Esophagus squamous epithelium (tissue), 5 donors: ENCODE results near the gene SNX7. TPM values are rescaled to one million over a fixed set of nuclear protein-coding genes. Genes with fewer than 3 reads are reported as not detected.
A peak's percentile ranks its signal among the peaks of the same experiment; 100 is the strongest.

Source experiments
- DNase-seq: peaks from one replicate; lab custom pipeline; 2025; lab: John Stamatoyannopoulos, UW
- H3K27ac ChIP-seq, 4 donors: fragments of 200-600 bp; sonication (generic); one replicate each; pipeline ENCODE4 v1.5.1; 2016 to 2019; ENCODE audit warnings: mild to moderate bottlenecking in 1 of 4
- H3K27me3 ChIP-seq, 4 donors: fragments of 200-600 bp; sonication (generic); 1 replicate in 3 of 4; 2 replicates in 1 of 4; pipeline versions ENCODE4 v1.5.1 to v1.6.0; 2017 to 2021; ENCODE audit warnings: antibody characterized with exemption in 1 of 4
- H3K36me3 ChIP-seq, 3 donors: fragments of 200-600 bp; sonication (generic); one replicate each; pipeline ENCODE4 v1.5.1; 2016 to 2019
- H3K4me1 ChIP-seq, 3 donors: fragments of 200-600 bp; sonication (generic); one replicate each; pipeline ENCODE4 v1.5.1; 2017 to 2019
- H3K4me3 ChIP-seq, 4 donors: fragments of 200-600 bp; sonication (generic); 1 replicate in 3 of 4; 2 replicates in 1 of 4; pipeline ENCODE4 v1.5.1; 2016 to 2019; ENCODE audit warnings: mild to moderate bottlenecking in 2 of 4, moderate library complexity in 1 of 4
- H3K9me3 ChIP-seq, 3 donors: fragments of 200-600 bp; sonication (generic); one replicate each; pipeline ENCODE4 v1.5.1; 2016 to 2019
- CTCF ChIP-seq, 6 experiments: fragments of 450-650 bp in 4 of 6; fragments of 200-600 bp in 2 of 6; sonication (generic) in 2 of 6; IDR thresholded peaks; one replicate each; pipeline ENCODE4 v1.5.1; 2016 to 2019; ENCODE audit warnings: antibody characterized with exemption in 6 of 6, mild to moderate bottlenecking in 4 of 6, moderate library complexity in 4 of 6
- POLR2A ChIP-seq, 4 donors: fragments of 450-650 bp; IDR thresholded peaks; one replicate each; pipeline ENCODE4 v1.6.1; 2017; ENCODE audit warnings: antibody characterized with exemption in 4 of 4, mild to moderate bottlenecking in 4 of 4, moderate library complexity in 3 of 4
- WGBS, 2 donors: methylation state at CpG; one replicate each; pipeline ENCODE4 v1.1.5; 2018; 5-methylcytosine and 5-hydroxymethylcytosine counted together
- intact Hi-C: fragments of 100-400 bp; cut with DNase I; formaldehyde crosslinking; loops from one replicate; pipeline ENCODE4 v1.15.0; 2022
- total RNA-seq, 4 donors: library from RNA; depleted of rRNA; stranded (reverse); fragments of >200 nt; gene quantifications; one replicate each; pipeline ENCODE4 v1.1.0, GENCODE V29; 2016
- donor health status: DM: yes; HTN: yes; CAD: no.

SNX7 gene
- total RNA-seq, 4 donors from 2014 or later, result 9.1 to 33.9 (median 22.1) TPM

GRCh38 chr1:98737835-98738234, 76.3 kb downstream of the SNX7 start:
- intact Hi-C loops, result no loop called here
- Histone ChIP-seq H3K9me3 (no peaks in the 10 kb centered on the region), H3K27ac (no peak overlapping the region), H3K27me3 (no peaks in the 10 kb centered on the region), H3K36me3 (no peaks in the 10 kb centered on the region), H3K4me3 (no peak overlapping the region), H3K4me1 (peaks cover 0 to 27% (median 6%) of the 10 kb centered on the region in 3 donors)
- TF ChIP-seq POLR2A (IDR thresholded peaks at IDR 0.05) (no peak), CTCF (IDR thresholded peaks at IDR 0.05) (no peak)
- DNase-seq, result no peak

- DNase-seq, result no peak
- H3K36me3 ChIP-seq, result no peaks in the 10 kb centered on the region
- TF ChIP-seq CTCF (IDR thresholded peaks at IDR 0.05) (no peak), POLR2A (IDR thresholded peaks at IDR 0.05) (no peak)
- WGBS, 2 donors, result 45 to 48% methylated on average over 1 of the region's 1 CpG
- no peaks in the 10 kb centered on the region for H3K9me3 ChIP-seq
- H3K4me3 ChIP-seq, result no peak overlapping the region
- H3K27ac ChIP-seq, result peak overlapping the region in 2 of 4 donors; percentile 6 to 37
- no peaks in the 10 kb centered on the region for H3K27me3 ChIP-seq
- intact Hi-C loops, result no loop called here
- H3K4me1 ChIP-seq, result peaks cover 0 to 14% (median 6%) of the 10 kb centered on the region in 3 donors
Observed at GRCh38 chr1:98739762-98740161, 78.2 kb downstream of the SNX7 start.

GRCh38 chr1:98741164-98741563, 79.6 kb downstream of the SNX7 start:
- Histone ChIP-seq H3K9me3 (no peaks in the 10 kb centered on the region), H3K4me1 (peaks cover 0 to 14% (median 6%) of the 10 kb centered on the region in 3 donors), H3K36me3 (no peaks in the 10 kb centered on the region), H3K27me3 (no peaks in the 10 kb centered on the region), H3K4me3 (no peak overlapping the region), H3K27ac (no peak overlapping the region)
- no peak for DNase-seq
- intact Hi-C loops, result no loop called here
- TF ChIP-seq CTCF (IDR thresholded peaks at IDR 0.05) (no peak), POLR2A (IDR thresholded peaks at IDR 0.05) (no peak)
- WGBS, 2 donors, result 48 to 63% methylated on average over 1 of the region's 1 CpG

GRCh38 chr1:98749152-98749756, 87.7 kb downstream of the SNX7 start:
- 52% methylated on average over 2 of the region's 2 CpGs for WGBS, 2 donors
- Histone ChIP-seq H3K4me1 (no peaks in the 10 kb centered on the region), H3K9me3 (no peaks in the 10 kb centered on the region), H3K4me3 (no peak overlapping the region), H3K36me3 (no peaks in the 10 kb centered on the region), H3K27ac (no peak overlapping the region), H3K27me3 (no peaks in the 10 kb centered on the region)
- intact Hi-C loops, result no loop called here
- DNase-seq, result no peak
- no peak for TF ChIP-seq POLR2A (IDR thresholded peaks at IDR 0.05)
- TF ChIP-seq CTCF (IDR thresholded peaks at IDR 0.05), result peak in 4 of 6 experiments; percentile 20 to 51 (median 23)

GRCh38 chr1:98754176-98754575, 92.7 kb downstream of the SNX7 start:
- no peaks in the 10 kb centered on the region for H3K27me3 ChIP-seq
- DNase-seq, result no peak
- H3K36me3 ChIP-seq, result peaks cover 0 to 12% (median 0%) of the 10 kb centered on the region in 3 donors
- H3K4me3 ChIP-seq, result no peak overlapping the region
- no peak for TF ChIP-seq CTCF (IDR thresholded peaks at IDR 0.05)
- TF ChIP-seq POLR2A (IDR thresholded peaks at IDR 0.05), result no peak
- intact Hi-C loops, result no loop called here
- no peaks in the 10 kb centered on the region for H3K9me3 ChIP-seq
- no peaks in the 10 kb centered on the region for H3K4me1 ChIP-seq
- no peak overlapping the region for H3K27ac ChIP-seq
- WGBS, 2 donors, result 68 to 77% methylated on average over 1 of the region's 1 CpG
